ENCODE results near the gene POLR3K.

The POLR3K gene

DNA sequence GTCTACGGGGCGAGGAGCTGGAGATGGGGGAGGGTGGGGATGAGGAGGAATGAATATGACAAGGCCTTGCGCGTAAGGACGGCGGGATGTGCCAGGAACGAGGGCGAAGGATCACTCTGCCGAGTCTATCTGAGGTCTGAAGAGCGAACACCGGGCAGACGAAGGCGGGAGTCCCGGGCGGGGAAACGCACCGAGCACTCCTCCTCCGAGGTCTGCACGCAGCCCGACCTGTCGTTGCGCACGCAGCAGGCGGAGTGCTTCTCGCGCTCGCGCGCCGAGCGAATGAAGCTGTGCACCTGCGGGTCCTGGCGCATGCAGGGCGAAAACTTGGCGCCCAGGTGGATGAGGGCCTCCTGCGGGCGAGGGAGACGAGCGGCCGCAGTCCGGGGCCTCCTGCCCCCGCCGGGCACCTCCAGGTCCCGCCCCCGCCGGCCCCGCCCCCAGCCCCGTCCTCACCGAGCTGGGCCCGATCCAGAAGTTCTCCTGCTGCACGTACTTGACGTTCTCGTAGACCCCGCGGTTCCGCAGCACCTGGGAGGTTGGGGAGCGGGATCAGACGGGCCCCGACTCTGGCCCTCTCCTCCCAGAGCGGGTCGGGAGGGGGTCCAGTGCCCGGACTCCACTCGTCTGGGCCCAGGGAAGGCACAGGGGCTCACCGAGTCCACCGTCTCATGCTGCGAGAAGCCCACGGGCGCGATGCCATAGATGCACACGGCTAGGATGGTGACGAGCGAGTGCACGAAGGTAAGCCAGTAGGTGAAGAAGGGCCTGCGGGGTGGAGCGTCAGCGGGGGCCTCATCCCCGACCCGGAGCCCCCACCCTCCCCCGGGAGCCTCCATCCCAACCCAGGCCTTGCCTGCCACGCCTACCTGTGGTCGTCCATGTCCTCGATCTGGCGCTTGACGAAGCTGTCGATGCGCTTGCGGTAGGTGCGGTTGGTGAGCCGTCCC is 7.8 kb upstream of the POLR3K start:
- Histone ChIP-seq H3K4me3 (ENCODE audit: low read depth in 1 of 2, low read length in 1 of 2) (no peak overlapping the region), H3K27me3 (peaks cover 5% of the 10 kb centered on the region), H3K27ac (no peak overlapping the region), H3K36me3 (peaks cover 17% of the 10 kb centered on the region), H3K9me3 (no peaks in the 10 kb centered on the region), H3K4me1 (ENCODE audit: control insufficient read depth in 1 of 2, insufficient read depth in 1 of 2, low read depth in 1 of 2, low read length in 1 of 2) (no peaks in the 10 kb centered on the region)
- TF ChIP-seq, protein P1, sequence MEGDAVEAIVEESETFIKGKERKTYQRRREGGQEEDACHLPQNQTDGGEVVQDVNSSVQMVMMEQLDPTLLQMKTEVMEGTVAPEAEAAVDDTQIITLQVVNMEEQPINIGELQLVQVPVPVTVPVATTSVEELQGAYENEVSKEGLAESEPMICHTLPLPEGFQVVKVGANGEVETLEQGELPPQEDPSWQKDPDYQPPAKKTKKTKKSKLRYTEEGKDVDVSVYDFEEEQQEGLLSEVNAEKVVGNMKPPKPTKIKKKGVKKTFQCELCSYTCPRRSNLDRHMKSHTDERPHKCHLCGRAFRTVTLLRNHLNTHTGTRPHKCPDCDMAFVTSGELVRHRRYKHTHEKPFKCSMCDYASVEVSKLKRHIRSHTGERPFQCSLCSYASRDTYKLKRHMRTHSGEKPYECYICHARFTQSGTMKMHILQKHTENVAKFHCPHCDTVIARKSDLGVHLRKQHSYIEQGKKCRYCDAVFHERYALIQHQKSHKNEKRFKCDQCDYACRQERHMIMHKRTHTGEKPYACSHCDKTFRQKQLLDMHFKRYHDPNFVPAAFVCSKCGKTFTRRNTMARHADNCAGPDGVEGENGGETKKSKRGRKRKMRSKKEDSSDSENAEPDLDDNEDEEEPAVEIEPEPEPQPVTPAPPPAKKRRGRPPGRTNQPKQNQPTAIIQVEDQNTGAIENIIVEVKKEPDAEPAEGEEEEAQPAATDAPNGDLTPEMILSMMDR (IDR thresholded peaks at IDR 0.05), result no peak

DNA sequence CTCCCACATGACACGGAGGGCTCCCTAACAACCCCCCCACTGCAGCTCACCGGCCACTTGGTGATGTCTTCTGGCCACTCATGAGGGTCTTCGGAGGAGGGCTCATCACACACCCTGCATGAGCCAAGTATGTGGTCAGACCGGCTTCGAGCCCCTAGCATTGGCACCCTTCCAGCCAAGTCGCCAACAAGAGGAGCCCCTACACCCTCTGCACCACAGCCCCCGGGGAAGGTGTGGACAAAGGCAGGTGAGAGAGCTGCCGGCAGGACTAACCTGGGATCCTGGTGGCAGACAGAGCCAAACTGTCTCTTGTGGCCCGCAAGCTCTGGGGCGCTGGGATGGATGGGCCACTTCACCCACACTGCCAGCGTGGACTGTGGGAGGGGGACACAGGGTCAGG is 6.8 kb upstream of the POLR3K start:
- peaks cover 22% of the 10 kb centered on the region for H3K36me3 ChIP-seq

DNA sequence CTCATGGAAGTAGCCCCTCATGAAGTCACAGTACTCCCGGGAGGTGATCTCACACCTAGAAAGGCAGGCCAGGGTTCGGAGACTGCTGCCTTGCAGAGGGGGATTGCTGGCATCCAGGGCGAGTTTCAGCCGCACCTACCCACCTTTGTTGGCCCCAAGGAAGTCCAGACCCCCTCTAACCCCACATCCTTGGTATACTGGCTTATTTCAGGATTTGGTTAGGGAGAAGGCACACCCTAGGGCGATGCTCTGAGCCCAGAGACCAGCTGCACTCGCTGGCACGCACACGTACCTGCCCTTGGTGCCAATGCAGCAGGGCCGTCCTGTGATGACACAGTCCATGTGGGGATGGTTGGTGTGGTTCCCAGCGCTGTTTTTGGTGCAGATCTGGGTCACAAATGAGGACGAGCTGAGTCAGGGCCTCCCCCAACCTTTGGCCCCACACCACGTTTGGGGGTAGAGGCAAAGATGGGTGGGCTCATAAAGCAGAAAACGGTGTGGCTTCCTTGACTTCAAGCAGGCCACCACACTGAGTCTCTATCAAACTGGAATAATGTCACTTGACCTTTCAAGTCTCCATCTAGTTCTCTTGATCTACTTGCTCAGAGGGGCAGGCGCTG is 6.1 kb upstream of the POLR3K start:
- no peak overlapping the region for H3K4me3 ChIP-seq (ENCODE audit: low read depth in 1 of 2, low read length in 1 of 2)
- peaks cover 22% of the 10 kb centered on the region for H3K36me3 ChIP-seq

More for the DNA sequence above, 6.8 kb upstream of the POLR3K start:
- no peak overlapping the region for H3K27ac ChIP-seq
- no peaks in the 10 kb centered on the region for H3K27me3 ChIP-seq
- H3K4me3 ChIP-seq (ENCODE audit: low read depth in 1 of 2, low read length in 1 of 2), result no peak overlapping the region
- no peaks in the 10 kb centered on the region for H3K9me3 ChIP-seq
- TF ChIP-seq, protein P1 (IDR thresholded peaks at IDR 0.05), result no peak
- H3K4me1 ChIP-seq (ENCODE audit: control insufficient read depth in 1 of 2, insufficient read depth in 1 of 2, low read depth in 1 of 2, low read length in 1 of 2), result no peaks in the 10 kb centered on the region

DNA sequence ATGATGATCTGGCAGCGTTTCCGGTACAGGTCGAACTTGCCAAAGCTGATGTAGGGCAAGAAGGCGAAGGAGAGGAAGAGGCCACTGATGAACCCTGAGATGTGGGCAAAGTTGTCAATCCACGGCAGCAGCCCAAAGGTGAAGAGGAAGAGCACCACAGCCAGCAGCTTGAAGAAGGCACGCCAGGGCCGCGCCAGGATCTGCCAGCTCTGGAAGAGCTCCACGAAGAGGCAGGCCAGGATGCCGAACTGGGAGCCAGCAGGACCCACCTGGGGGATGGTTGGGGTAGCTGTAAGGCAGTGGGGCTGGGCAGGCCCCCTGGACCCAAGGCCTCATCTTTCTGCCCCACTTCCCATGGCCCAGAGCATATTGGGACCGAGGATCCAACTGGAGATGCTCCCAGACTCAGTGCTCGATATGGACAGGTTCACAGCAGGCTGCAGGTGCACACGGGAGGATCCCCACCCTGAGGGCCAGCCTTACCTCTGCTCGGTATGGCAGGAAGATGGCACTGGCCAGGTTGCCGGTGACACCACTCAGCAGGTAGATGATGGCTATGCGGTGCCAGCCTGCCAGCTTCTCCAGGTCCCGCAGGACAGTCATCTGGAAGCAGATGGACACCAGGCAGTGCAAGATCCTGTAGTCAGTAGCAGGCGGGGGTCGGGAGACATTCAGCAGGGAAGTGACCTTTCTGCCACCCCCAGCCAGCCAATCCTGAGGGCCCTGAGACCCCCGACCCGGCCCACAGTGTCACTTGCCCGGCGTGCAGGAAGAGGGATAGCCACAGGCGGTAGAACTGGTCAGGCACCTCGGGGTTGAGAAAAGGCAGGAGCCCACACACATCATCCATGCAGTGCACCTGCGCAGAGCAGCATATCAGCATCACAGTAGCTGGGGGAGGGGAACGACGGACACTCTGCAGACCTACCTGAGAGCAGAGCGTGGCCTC is 5.4 kb upstream of the POLR3K start:
- no peaks in the 10 kb centered on the region for H3K9me3 ChIP-seq
- peaks cover 22% of the 10 kb centered on the region for H3K36me3 ChIP-seq
- TF ChIP-seq, protein P1 (IDR thresholded peaks at IDR 0.05), result no peak
- peaks cover 6 to 8% of the 10 kb centered on the region in 2 experiments for H3K4me1 ChIP-seq (ENCODE audit: control insufficient read depth in 1 of 2, insufficient read depth in 1 of 2, low read depth in 1 of 2, low read length in 1 of 2)
- H3K27ac ChIP-seq, result no peak overlapping the region
- no peak overlapping the region for H3K4me3 ChIP-seq (ENCODE audit: low read depth in 1 of 2, low read length in 1 of 2)
- H3K27me3 ChIP-seq, result no peaks in the 10 kb centered on the region

More for the DNA sequence above, 6.1 kb upstream of the POLR3K start:
- no peaks in the 10 kb centered on the region for H3K9me3 ChIP-seq
- no peaks in the 10 kb centered on the region for H3K27me3 ChIP-seq
- peaks cover 0 to under 1% of the 10 kb centered on the region in 2 experiments for H3K4me1 ChIP-seq (ENCODE audit: control insufficient read depth in 1 of 2, insufficient read depth in 1 of 2, low read depth in 1 of 2, low read length in 1 of 2)
- no peak overlapping the region for H3K27ac ChIP-seq
- TF ChIP-seq, protein P1 (IDR thresholded peaks at IDR 0.05), result no peak

DNA sequence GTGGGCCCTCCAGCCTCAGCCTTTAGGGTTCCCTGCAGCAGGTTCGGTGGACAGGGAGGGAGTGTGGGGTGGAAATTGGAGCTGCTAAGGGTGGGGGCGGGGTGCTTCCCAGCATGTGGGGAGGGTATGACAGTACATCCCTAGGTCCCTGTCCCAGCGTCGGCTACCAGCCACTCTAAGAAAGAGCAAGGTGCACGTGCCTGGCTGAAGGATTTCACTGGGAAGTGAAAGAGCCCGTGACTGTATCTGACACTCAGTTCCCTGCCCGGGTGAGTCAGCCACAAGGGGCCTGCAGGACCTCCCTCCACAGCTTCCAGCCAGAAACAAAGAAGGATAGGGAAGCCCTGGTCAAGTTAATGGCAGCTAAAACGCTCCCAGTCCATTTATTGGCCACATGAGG is 4.3 kb upstream of the POLR3K start:
- Histone ChIP-seq H3K4me3 (ENCODE audit: low read depth in 1 of 2, low read length in 1 of 2) (no peak overlapping the region), H3K27me3 (no peaks in the 10 kb centered on the region), H3K36me3 (peaks cover 22% of the 10 kb centered on the region), H3K27ac (no peak overlapping the region), H3K9me3 (no peaks in the 10 kb centered on the region), H3K4me1 (ENCODE audit: control insufficient read depth in 1 of 2, insufficient read depth in 1 of 2, low read depth in 1 of 2, low read length in 1 of 2) (peaks cover 12 to 15% of the 10 kb centered on the region in 2 experiments)
- TF ChIP-seq, protein P1 (IDR thresholded peaks at IDR 0.05), result no peak
